Vagina (tissue), 2 donors: ENCODE results near the gene EIF4E1B.

Experiments used
- POLR2A ChIP-seq, 2 donors: fragments of 450-650 bp; IDR thresholded peaks; one replicate each; pipeline ENCODE4 v1.6.1; 2017; ENCODE audit warnings: antibody characterized with exemption in 2 of 2, mild to moderate bottlenecking in 2 of 2, moderate library complexity in 2 of 2
- TF ChIP-seq, protein P1 (sequence below), 3 experiments: fragments of 450-650 bp in 2 of 3; fragments of 200-600 bp in 1 of 3; sonication (generic) in 1 of 3; IDR thresholded peaks; one replicate each; pipeline ENCODE4 v1.5.1; 2017 to 2019; ENCODE audit warnings: antibody characterized with exemption in 3 of 3, mild to moderate bottlenecking in 2 of 3, moderate library complexity in 2 of 3

DNA sequence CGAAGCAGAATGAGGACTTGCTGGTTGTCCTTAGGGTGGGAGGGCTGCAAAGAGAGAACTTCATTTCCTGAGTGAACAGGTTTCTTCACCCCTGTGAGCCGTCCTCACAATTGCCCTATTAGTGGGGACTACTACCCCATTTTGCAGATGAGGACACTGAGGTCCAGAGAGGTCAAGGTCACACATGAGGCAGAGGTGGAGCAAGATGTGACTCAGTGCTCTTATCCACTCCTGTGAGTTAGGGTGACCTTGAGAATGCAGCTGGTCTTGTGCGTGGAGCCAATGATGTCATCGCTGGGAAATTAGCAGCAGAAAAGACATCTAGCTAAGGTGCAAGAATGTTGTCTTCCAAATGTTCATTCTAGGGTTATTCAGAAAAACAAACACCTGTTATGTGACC, 47.4 kb upstream of the EIF4E1B start:
- TF ChIP-seq, protein P1, sequence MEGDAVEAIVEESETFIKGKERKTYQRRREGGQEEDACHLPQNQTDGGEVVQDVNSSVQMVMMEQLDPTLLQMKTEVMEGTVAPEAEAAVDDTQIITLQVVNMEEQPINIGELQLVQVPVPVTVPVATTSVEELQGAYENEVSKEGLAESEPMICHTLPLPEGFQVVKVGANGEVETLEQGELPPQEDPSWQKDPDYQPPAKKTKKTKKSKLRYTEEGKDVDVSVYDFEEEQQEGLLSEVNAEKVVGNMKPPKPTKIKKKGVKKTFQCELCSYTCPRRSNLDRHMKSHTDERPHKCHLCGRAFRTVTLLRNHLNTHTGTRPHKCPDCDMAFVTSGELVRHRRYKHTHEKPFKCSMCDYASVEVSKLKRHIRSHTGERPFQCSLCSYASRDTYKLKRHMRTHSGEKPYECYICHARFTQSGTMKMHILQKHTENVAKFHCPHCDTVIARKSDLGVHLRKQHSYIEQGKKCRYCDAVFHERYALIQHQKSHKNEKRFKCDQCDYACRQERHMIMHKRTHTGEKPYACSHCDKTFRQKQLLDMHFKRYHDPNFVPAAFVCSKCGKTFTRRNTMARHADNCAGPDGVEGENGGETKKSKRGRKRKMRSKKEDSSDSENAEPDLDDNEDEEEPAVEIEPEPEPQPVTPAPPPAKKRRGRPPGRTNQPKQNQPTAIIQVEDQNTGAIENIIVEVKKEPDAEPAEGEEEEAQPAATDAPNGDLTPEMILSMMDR (IDR thresholded peaks at IDR 0.05) = no peak
- TF ChIP-seq POLR2A (IDR thresholded peaks at IDR 0.05) = no peak
